ENCODE results near the gene EZR.

DNA sequence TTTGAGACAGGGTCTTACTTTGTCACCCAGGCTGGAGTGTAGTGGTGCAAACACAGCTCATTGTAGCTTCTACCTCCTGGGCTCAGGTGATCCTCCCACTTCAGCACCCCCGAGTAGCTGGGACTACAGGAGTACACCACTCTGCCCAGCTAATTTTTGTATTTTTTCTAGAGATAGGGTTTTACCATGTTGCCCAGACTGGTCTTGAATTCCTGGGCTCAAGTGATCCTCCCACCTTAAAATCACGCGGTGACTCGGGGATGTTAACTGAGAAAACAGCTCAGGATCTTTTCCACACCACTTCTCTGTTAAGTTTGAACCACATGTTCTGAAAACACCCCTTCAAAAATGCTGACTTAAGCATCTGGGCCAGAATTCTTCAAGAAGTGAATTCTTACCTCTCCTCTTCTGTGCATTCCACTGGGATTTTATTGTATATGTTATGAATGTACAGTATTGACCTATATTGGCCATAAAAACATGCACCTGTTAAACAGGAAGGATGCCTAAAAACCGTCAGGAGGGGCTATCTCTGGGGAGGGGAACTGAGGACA is 96.9 kb downstream of the EZR start:
- TF ChIP-seq POLR2A (IDR thresholded peaks at IDR 0.05; ENCODE audit: low read depth, low read length) (no peak), CTCF (IDR thresholded peaks at IDR 0.05 in 2 of 3, conservative IDR thresholded peaks at IDR 0.05 in 1 of 3; ENCODE audit: control insufficient read depth in 2 of 3, extremely low read depth in 1 of 3, insufficient read depth in 1 of 3, low read depth in 3 of 3, low read length in 3 of 3) (no peak), BHLHE40 (IDR thresholded peaks at IDR 0.05; ENCODE audit: borderline replicate concordance in 1 of 2, low read depth in 2 of 2, low read length in 1 of 2) (no peak), CEBPB (IDR thresholded peaks at IDR 0.05; ENCODE audit: borderline replicate concordance in 1 of 2, low read depth in 2 of 2, low read length in 2 of 2) (no peak), RCOR1 (conservative IDR thresholded peaks at IDR 0.05; ENCODE audit: low read depth, low read length) (no peak), EZH2 (IDR thresholded peaks at IDR 0.05; ENCODE audit: borderline replicate concordance, control insufficient read depth, low read depth, low read length) (no peak), EP300 (IDR thresholded peaks at IDR 0.05; ENCODE audit: borderline replicate concordance in 1 of 2, control insufficient read depth in 1 of 2, low read depth in 2 of 2, low read length in 2 of 2) (no peak), POLR2AphosphoS5 (IDR thresholded peaks at IDR 0.05; ENCODE audit: low read length) (no peak), MYC (IDR thresholded peaks at IDR 0.05; ENCODE audit: insufficient read depth, insufficient read length, insufficient replicate concordance, low read length, severe bottlenecking) (no peak), JUNB (IDR thresholded peaks at IDR 0.05) (no peak), RBBP5 (conservative IDR thresholded peaks at IDR 0.05) (no peak), ZNF207 (IDR thresholded peaks at IDR 0.05; ENCODE audit: borderline replicate concordance) (no peak), MXI1 (IDR thresholded peaks at IDR 0.05; ENCODE audit: low read depth, low read length) (no peak)
- TF ChIP-seq, protein P1, sequence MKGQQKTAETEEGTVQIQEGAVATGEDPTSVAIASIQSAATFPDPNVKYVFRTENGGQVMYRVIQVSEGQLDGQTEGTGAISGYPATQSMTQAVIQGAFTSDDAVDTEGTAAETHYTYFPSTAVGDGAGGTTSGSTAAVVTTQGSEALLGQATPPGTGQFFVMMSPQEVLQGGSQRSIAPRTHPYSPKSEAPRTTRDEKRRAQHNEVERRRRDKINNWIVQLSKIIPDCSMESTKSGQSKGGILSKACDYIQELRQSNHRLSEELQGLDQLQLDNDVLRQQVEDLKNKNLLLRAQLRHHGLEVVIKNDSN (IDR thresholded peaks at IDR 0.05; ENCODE audit: borderline replicate concordance, extremely low read length, insufficient read depth, low read depth, low read length) = no peak
